Neural crest cell (in vitro differentiated cells): Measurements from ENCODE around the gene SLC35F1. TPM values are rescaled to one million over a fixed set of nuclear protein-coding genes. Genes with fewer than 3 reads are reported as not detected.

Experiments used
- DNase-seq: peaks from one replicate; pipeline ENCODE4 v3.0.0; 2021; ENCODE audit warnings: low read depth, mixed read lengths, low spot score
- H3K27ac Mint-ChIP-seq: one replicate; pipeline ENCODE4 v1.8.0; 2021; ENCODE audit warnings: mild to moderate bottlenecking, mixed read lengths; ENCODE audit not compliant: unreplicated experiment
- H3K27me3 Mint-ChIP-seq: 2 replicates; pipeline ENCODE4 v1.8.0; 2021; ENCODE audit warnings: low read depth, mild to moderate bottlenecking, mixed read lengths
- H3K36me3 Mint-ChIP-seq: 2 replicates; pipeline ENCODE4 v1.8.0; 2021; ENCODE audit warnings: low read depth, mild to moderate bottlenecking, mixed read lengths
- H3K4me1 Mint-ChIP-seq: 2 replicates; pipeline ENCODE4 v1.8.0; 2021; ENCODE audit warnings: mixed read lengths
- H3K4me3 Mint-ChIP-seq: one replicate; pipeline ENCODE4 v1.8.0; 2021; ENCODE audit warnings: mild to moderate bottlenecking, mixed read lengths
- H3K9me3 Mint-ChIP-seq: 2 replicates; pipeline ENCODE4 v1.8.0; 2021; ENCODE audit warnings: mixed read lengths
- CTCF ChIP-seq: fragments of 200-600 bp; sonication (generic); conservative IDR thresholded peaks from 2 replicates; pipeline ENCODE4 v1.5.0; 2021; ENCODE audit warnings: antibody characterized with exemption, mild to moderate bottlenecking
- total RNA-seq: library from RNA; stranded (reverse); gene quantifications from 2 replicates; pipeline ENCODE4 v1.2.1, GENCODE V29; 2021

Gene SLC35F1
- total RNA-seq, 1 donor from 2014 or later, result 41.4 TPM

GRCh38 chr6:117918454-117918853 lies 11.4 kb downstream of the SLC35F1 start:
- H3K4me1 Mint-ChIP-seq, result peaks cover 8% of the 10 kb centered on the region
- H3K27ac Mint-ChIP-seq, result no peak overlapping the region
- no peaks in the 10 kb centered on the region for H3K9me3 Mint-ChIP-seq
- no peaks in the 10 kb centered on the region for H3K27me3 Mint-ChIP-seq
- TF ChIP-seq CTCF, result no peak
- no peak overlapping the region for H3K4me3 Mint-ChIP-seq
- no peak for DNase-seq
- H3K36me3 Mint-ChIP-seq, result no peaks in the 10 kb centered on the region

- Mint-ChIP-seq H3K36me3 (no peaks in the 10 kb centered on the region), H3K27me3 (no peaks in the 10 kb centered on the region), H3K9me3 (no peaks in the 10 kb centered on the region), H3K27ac (no peak overlapping the region), H3K4me1 (peaks cover 8% of the 10 kb centered on the region), H3K4me3 (no peak overlapping the region)
- no peak for DNase-seq
- no peak for TF ChIP-seq CTCF
These were observed 12.2 kb downstream of the SLC35F1 start for GRCh38 chr6:117919275-117919674.

- H3K27me3 Mint-ChIP-seq, result no peaks in the 10 kb centered on the region
- H3K36me3 Mint-ChIP-seq, result no peaks in the 10 kb centered on the region
- peaks cover 8% of the 10 kb centered on the region for H3K4me1 Mint-ChIP-seq
- H3K4me3 Mint-ChIP-seq, result no peak overlapping the region
- peak; percentile 64 for DNase-seq
- no peak for TF ChIP-seq CTCF
- no peak overlapping the region for H3K27ac Mint-ChIP-seq
- no peaks in the 10 kb centered on the region for H3K9me3 Mint-ChIP-seq
These were observed 13.0 kb downstream of the SLC35F1 start for GRCh38 chr6:117919775-117920729.

- no peak for TF ChIP-seq CTCF
- Mint-ChIP-seq H3K27me3 (no peaks in the 10 kb centered on the region), H3K36me3 (peaks cover 34% of the 10 kb centered on the region), H3K9me3 (peaks cover 16% of the 10 kb centered on the region), H3K4me1 (peaks cover 8% of the 10 kb centered on the region), H3K4me3 (no peak overlapping the region), H3K27ac (no peak overlapping the region)
- DNase-seq, result no peak
These were observed 17.6 kb downstream of the SLC35F1 start for GRCh38 chr6:117924690-117925089.

GRCh38 chr6:117927866-117928265 lies 20.8 kb downstream of the SLC35F1 start:
- Mint-ChIP-seq H3K27ac (no peak overlapping the region), H3K27me3 (no peaks in the 10 kb centered on the region), H3K9me3 (peaks cover 16% of the 10 kb centered on the region), H3K36me3 (peaks cover 39% of the 10 kb centered on the region), H3K4me3 (no peak overlapping the region), H3K4me1 (peaks cover 21% of the 10 kb centered on the region)
- no peak for DNase-seq
- TF ChIP-seq CTCF, result no peak
